Measurements from ENCODE around the gene PRKX. TPM values are rescaled to one million over a fixed set of nuclear protein-coding genes. Genes with fewer than 3 reads are reported as not detected.

PRKX gene
- total RNA-seq, 1 experiment from 2014 or later, result 20.5 TPM

- Histone ChIP-seq H3K9me3 (ENCODE audit: control insufficient read depth, insufficient read depth, low read depth, low read length) (no peaks in the 10 kb centered on the region), H3K36me3 (ENCODE audit: control insufficient read depth, insufficient read depth, low read length) (no peaks in the 10 kb centered on the region), H3K4me3 (ENCODE audit: low read depth in 2 of 2, low read length in 2 of 2) (no peak overlapping the region), H3K27me3 (ENCODE audit: control insufficient read depth, insufficient read depth, low read length) (no peaks in the 10 kb centered on the region), H3K27ac (ENCODE audit: low read length) (no peak overlapping the region), H3K4me1 (ENCODE audit: control insufficient read depth, insufficient read depth, low read length) (no peaks in the 10 kb centered on the region)
- no TSS peak for BruUV-seq (replicated peaks)
- no peak for ATAC-seq
- intact Hi-C loops (cut with micrococcal nuclease; ENCODE audit: unreplicated experiment) (no loop called here), in situ Hi-C loops (cut with HindIII; ENCODE audit: low pct_unique_long_range_greater_than_20kb, low sequenced_read_pairs) (no loop called here)
- POLR2A ChIA-PET, result no interaction called here
- CTCF ChIA-PET, result no interaction called here
- no peak for TF ChIP-seq POLR2AphosphoS5 (IDR thresholded peaks at IDR 0.05; ENCODE audit: low read depth, low read length)
- no peak for TF ChIP-seq CTCF (IDR thresholded peaks at IDR 0.05)
- TF ChIP-seq SIN3A (IDR thresholded peaks at IDR 0.05; ENCODE audit: borderline replicate concordance, insufficient read depth, low read depth, low read length), result no peak
- TF ChIP-seq REST (IDR thresholded peaks at IDR 0.05; ENCODE audit: insufficient read depth in 1 of 2, low read depth in 2 of 2, low read length in 1 of 2), result no peak
- DNase-seq (ENCODE audit: low read depth, low spot score), result no peak
Measured at GRCh38 chrX:3592184-3592583, 121.3 kb downstream of the PRKX start.

GRCh38 chrX:3589474-3589873, 124.0 kb downstream of the PRKX start:
- no peak overlapping the region for H3K4me3 ChIP-seq (ENCODE audit: low read depth in 2 of 2, low read length in 2 of 2)
- POLR2A ChIA-PET, result no interaction called here
- no peak overlapping the region for H3K27ac ChIP-seq (ENCODE audit: low read length)
- CTCF ChIA-PET, result no interaction called here
- H3K36me3 ChIP-seq (ENCODE audit: control insufficient read depth, insufficient read depth, low read length), result no peaks in the 10 kb centered on the region
- DNase-seq (ENCODE audit: low read depth, low spot score), result no peak
- no peaks in the 10 kb centered on the region for H3K9me3 ChIP-seq (ENCODE audit: control insufficient read depth, insufficient read depth, low read depth, low read length)
- no TSS peak for BruUV-seq (replicated peaks)
- in situ Hi-C loops (cut with HindIII; ENCODE audit: low pct_unique_long_range_greater_than_20kb, low sequenced_read_pairs), result no loop called here
- H3K4me1 ChIP-seq (ENCODE audit: control insufficient read depth, insufficient read depth, low read length), result no peaks in the 10 kb centered on the region
- TF ChIP-seq CTCF (IDR thresholded peaks at IDR 0.05), result no peak
- TF ChIP-seq REST (IDR thresholded peaks at IDR 0.05; ENCODE audit: insufficient read depth in 1 of 2, low read depth in 2 of 2, low read length in 1 of 2), result no peak
- no peak for ATAC-seq
- H3K27me3 ChIP-seq (ENCODE audit: control insufficient read depth, insufficient read depth, low read length), result no peaks in the 10 kb centered on the region
- intact Hi-C loops (cut with micrococcal nuclease; ENCODE audit: unreplicated experiment), result no loop called here
